Anterior cingulate cortex (tissue), 58 donors: Measurements from ENCODE around the gene RAD9A.

Source experiments
- DNase-seq, 58 donors: peaks; one replicate each; lab custom pipeline; 2025; lab: John Stamatoyannopoulos, UW

The RAD9A gene

DNA sequence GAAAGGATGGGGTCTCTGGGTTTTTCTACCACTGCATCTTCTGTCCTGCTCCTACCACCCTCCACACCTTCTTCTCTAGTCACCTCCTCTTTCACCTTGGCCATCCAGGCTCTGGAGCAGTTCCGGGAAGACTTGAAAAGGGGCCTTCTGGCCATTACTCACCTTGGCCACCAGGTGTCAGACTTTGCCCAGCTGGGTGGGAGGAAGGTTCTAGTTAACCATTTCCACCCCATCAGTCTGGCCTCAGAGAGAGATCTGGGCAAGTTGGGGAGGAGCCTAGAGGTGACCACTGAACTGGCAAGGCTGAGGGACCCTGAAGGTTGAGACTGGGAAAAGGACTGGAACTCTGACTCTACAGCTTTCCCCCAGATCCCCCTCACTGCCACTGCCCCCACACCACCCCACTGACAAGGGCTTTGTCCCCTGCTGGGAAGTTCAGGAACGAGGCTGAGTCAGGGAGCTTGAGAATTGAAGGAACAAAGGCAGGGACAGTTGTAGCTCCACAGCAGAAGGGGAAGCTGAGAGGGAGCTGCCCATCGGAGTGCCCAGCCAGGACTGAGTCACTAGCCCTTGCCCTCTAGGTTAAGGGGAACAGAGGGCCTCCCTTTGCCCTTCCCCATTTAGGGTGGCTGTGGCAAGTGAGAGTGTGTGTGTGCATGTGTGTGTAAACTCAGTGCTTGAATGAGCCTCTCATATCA, 34.8 kb upstream of the RAD9A start:
- DNase-seq = peak in 26 of 58 donors; percentile 7 to 54 (median 34)

GRCh38 chr11:67357831-67358670, 33.7 kb upstream of the RAD9A start:
- no peak for DNase-seq

DNA sequence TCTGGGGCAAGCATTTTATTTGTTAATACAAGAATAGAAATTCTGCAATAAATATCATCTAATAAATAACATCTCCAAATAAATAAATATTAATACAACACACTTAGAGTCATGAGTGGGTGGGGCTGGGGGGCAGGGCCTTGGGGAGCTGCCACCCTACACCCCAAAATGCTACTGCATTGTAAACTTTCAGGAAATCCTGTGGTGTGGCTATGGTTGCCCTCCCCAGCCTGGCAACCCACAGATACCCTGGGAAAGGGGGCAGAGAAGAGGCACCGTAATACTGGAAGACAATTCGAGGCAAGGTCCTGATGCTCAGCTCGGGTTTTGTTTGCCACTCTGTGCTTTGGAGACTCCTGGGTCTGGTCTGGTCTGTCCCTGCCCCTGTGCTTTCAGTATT, 27.6 kb upstream of the RAD9A start:
- no peak for DNase-seq

- no peak for DNase-seq
Observed at GRCh38 chr11:67364783-67365722, 26.7 kb upstream of the RAD9A start.

- DNase-seq = peak in 3 of 58 donors; percentile 18 to 36 (median 20)
Observed at GRCh38 chr11:67365736-67366444, 25.9 kb upstream of the RAD9A start.

- DNase-seq = no peak
Observed at GRCh38 chr11:67366546-67366945, 25.2 kb upstream of the RAD9A start.

GRCh38 chr11:67366961-67367760, 24.6 kb upstream of the RAD9A start:
- no peak for DNase-seq

GRCh38 chr11:67367761-67368227, 24.0 kb upstream of the RAD9A start:
- DNase-seq = no peak

DNA sequence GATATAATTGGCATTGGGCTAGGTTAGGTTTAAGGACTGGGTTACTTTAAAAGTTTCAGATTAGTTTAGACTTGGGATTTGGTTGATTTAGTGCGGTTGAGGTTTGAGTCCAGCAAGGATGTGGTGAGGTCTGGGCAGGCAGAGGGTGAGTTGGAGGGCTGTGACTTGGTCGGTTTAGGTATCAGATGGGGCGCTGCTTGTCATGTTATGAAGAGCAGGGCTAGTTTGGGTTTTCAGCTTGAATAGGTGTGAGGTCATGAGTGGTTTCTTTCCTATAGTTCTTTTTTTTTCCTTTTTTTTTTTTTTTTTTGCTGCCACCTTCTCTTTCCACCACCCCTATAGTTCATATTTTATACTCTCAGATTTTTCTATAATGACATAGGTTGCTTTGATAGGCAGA, 23.2 kb upstream of the RAD9A start:
- no peak for DNase-seq

- no peak for DNase-seq
Observed at GRCh38 chr11:67369275-67369674, 22.5 kb upstream of the RAD9A start.

GRCh38 chr11:67369801-67370284, 21.9 kb upstream of the RAD9A start:
- DNase-seq = no peak

DNA sequence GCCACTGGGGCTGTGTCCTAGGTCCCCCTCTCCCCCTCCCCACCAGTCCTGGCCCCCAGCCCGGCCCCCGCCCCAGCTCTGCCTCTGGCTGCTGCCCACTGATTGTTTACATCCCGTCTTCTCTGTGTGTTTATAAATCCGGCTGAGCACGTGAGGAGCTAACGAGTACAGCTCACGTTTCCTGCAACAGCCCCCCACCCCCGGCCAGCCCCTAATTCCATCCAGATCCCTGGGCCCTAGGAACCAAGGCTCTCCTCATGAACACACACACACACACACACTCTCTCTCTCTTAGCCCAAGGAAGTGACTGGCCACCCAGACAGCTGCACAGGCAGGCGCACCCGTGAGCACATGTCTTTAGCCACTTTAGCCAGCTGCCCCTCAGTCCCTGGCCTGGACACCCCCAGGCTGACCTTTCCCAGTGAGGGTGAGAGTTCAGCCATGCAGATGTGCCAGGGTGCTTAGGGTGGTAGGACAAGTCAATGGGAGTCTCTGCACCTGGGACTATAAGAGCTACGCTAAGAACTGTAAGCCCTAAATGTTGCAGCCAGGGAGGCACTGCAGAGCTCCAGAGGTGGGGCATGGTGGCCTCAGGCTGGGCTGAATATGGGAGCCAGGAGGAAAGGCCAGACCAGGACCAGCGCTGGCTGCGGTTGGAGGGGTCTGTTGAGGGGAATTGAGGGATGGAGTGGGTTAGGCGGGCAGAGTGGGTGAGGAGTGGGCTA, 21.3 kb upstream of the RAD9A start:
- DNase-seq = no peak

DNA sequence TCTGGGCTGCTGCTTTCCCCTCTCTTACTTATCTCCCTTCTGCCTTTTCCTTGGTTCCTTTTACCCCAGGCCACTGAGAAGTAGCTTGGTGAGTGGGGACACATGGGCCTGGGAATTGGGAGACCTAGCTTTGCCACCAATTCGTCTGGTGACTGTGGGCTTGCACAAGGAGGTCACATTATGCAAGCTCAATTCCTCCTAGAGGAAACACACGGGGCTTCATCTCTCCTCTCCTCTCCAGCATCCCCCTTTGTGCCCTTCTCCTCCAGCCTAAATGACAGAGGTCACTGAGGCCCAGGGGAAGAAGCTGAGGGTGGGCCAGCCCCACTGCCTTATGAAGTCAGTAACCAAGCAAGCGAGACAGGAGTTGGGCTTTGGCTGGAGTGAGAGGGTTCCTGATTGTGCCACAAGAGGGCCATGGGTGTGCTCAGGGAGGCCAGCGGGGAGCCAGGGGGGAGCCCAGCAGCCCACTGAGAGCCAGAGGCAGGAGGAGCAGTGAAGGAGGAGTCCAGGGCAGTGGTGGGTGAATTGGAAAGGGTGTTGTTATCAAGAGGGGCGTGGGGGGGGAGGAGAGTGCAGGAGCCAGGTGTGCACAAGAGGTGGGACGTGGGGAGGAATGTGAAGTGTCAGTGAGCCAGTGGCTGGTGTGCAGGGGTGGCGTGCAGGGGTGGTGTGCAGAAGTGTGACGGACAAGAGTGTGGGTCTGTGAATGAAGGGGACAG, 20.4 kb upstream of the RAD9A start:
- DNase-seq = no peak

- no peak for DNase-seq
Observed at GRCh38 chr11:67371911-67372320, 19.9 kb upstream of the RAD9A start.

GRCh38 chr11:67372321-67372992, 19.3 kb upstream of the RAD9A start:
- no peak for DNase-seq

GRCh38 chr11:67372993-67373647, 18.7 kb upstream of the RAD9A start, which contains the start of gene CLCF1:
CLCF1 (minus strand) TSS chr11:67373598; CDS start chr11:67373539, 59 bp downstream.
- peak in 2 of 58 donors; percentile 24 to 41 for DNase-seq
